SK-N-MC (cell line): Measurements from ENCODE around the gene GSG1L.
"Not testable (repeated sequence)": the region's sequence is repeated elsewhere in the genome, so short reads cannot be mapped to it uniquely, and the experiment has no call there.

Experiments used
- DNase-seq: peaks from one replicate; pipeline ENCODE4 v3.0.0-alpha.2; 2011; ENCODE audit warnings: low read depth, low spot score
- H3K27ac ChIP-seq: fragments of 200-600 bp; sonication (generic); 2 replicates; pipeline ENCODE4 v1.5.1; 2016; ENCODE audit warnings: mixed run types
- H3K36me3 ChIP-seq: fragments of 200-600 bp; sonication (generic); 2 replicates; pipeline ENCODE4 v1.6.1; 2017; ENCODE audit warnings: antibody characterized with exemption, low read length, mixed read lengths; ENCODE audit not compliant: insufficient read depth
- H3K4me3 ChIP-seq: fragments of 200-600 bp; sonication (generic); 2 replicates; pipeline ENCODE4 v1.5.1; 2016
- H3K9ac ChIP-seq: fragments of 200-600 bp; sonication (generic); 2 replicates; pipeline ENCODE4 v1.8.0; 2017; ENCODE audit warnings: mixed run types, mixed read lengths; ENCODE audit not compliant: insufficient read length
- H3K9me3 ChIP-seq: fragments of 200-600 bp; sonication (generic); 2 replicates; pipeline ENCODE4 v1.6.1; 2017; ENCODE audit warnings: low read depth, mild to moderate bottlenecking, antibody characterized with exemption, low read length, moderate library complexity, mixed read lengths
- EZH2 ChIP-seq: fragments of 200-600 bp; sonication (generic); IDR thresholded peaks from one replicate; pipeline ENCODE4 v1.6.1; 2017; ENCODE audit warnings: antibody characterized with exemption
- FOXP2 ChIP-seq: optimal IDR thresholded peaks from 2 replicates; pipeline ENCODE3; 2011; ENCODE audit warnings: mild to moderate bottlenecking, moderate library complexity; ENCODE audit not compliant: insufficient read depth; ENCODE audit errors: extremely low read length, control extremely low read depth
- POLR2AphosphoS5 ChIP-seq: IDR thresholded peaks from 2 replicates; pipeline ENCODE4 v1.6.1; 2012; ENCODE audit warnings: mild to moderate bottlenecking, low read depth, low read length, borderline replicate concordance

Gene GSG1L

GRCh38 chr16:27982184-27982583 lies 81.3 kb downstream of the GSG1L start:
- no peak overlapping the region for H3K4me3 ChIP-seq
- H3K27ac ChIP-seq: no peak overlapping the region
- no peak for DNase-seq
- no peaks in the 10 kb centered on the region for H3K36me3 ChIP-seq
- H3K9me3 ChIP-seq: no peaks in the 10 kb centered on the region
- TF ChIP-seq POLR2AphosphoS5: no peak
- TF ChIP-seq FOXP2: no peak
- TF ChIP-seq EZH2: no peak
- H3K9ac ChIP-seq: no peak overlapping the region

- H3K9ac ChIP-seq: no peak overlapping the region
- H3K27ac ChIP-seq: no peak overlapping the region
- TF ChIP-seq POLR2AphosphoS5 (no peak), EZH2 (no peak), FOXP2 (no peak)
- H3K36me3 ChIP-seq: no peaks in the 10 kb centered on the region
- DNase-seq: no peak
- no peak overlapping the region for H3K4me3 ChIP-seq
- no peaks in the 10 kb centered on the region for H3K9me3 ChIP-seq
These were observed 82.4 kb downstream of the GSG1L start for GRCh38 chr16:27980919-27981700.

- H3K9me3 ChIP-seq: no peaks in the 10 kb centered on the region
- no peak overlapping the region for H3K27ac ChIP-seq
- no peak for DNase-seq
- no peak overlapping the region for H3K9ac ChIP-seq
- no peak for TF ChIP-seq FOXP2
- no peak for TF ChIP-seq EZH2
- no peak for TF ChIP-seq POLR2AphosphoS5
- no peak overlapping the region for H3K4me3 ChIP-seq
- no peaks in the 10 kb centered on the region for H3K36me3 ChIP-seq
These were observed 83.3 kb downstream of the GSG1L start for GRCh38 chr16:27980076-27980775.

GRCh38 chr16:27979668-27980067 lies 83.8 kb downstream of the GSG1L start:
- not testable (repeated sequence) for H3K4me3 ChIP-seq, H3K9ac ChIP-seq, H3K36me3 ChIP-seq, DNase-seq, H3K27ac ChIP-seq, H3K9me3 ChIP-seq

DNA sequence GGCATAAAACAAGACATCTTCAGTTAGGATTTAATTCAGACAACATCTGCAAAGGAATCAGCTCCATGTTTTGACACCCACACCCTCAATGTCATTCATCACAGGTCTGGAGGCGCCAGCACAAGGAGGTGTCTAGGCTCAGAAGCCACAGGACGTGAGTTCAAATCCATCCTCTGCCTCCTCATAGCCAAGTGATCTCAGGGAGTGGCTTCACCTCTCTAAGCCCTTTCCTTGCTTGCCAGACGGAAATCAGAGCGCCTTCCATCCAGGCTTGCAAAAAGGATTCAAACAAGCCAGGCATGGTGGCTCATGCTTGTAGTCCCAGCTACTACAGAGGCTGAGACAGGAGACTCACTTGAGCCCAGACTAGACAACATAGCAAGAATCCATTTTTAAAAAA lies 84.6 kb downstream of the GSG1L start:
- no peak for DNase-seq
- Histone ChIP-seq H3K9me3 (no peaks in the 10 kb centered on the region), H3K27ac (no peak overlapping the region), H3K36me3 (no peaks in the 10 kb centered on the region), H3K4me3 (no peak overlapping the region), H3K9ac (no peak overlapping the region)
- no peak for TF ChIP-seq FOXP2
- TF ChIP-seq POLR2AphosphoS5: no peak
- TF ChIP-seq EZH2: no peak

DNA sequence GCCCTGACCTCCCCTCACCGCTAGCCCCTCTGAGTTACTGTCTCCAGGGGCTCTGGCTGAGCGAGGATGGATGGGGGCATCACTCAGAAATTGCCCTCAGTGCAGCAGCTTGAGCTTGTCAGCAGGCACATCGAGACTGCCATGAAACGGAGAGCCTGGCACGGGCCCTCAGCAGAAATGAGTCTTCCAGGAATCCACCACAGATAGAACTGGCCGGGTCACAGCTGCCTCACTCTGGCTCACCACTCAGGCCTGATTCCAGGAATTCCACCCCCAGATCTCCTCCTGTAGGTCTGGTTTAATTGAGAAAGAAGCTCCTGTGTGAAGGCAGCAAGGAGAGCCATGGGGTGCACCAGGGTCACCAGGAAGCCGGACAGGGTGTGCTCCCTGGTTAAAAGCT lies 85.5 kb downstream of the GSG1L start:
- no peak for DNase-seq
- H3K9me3 ChIP-seq: no peaks in the 10 kb centered on the region

DNA sequence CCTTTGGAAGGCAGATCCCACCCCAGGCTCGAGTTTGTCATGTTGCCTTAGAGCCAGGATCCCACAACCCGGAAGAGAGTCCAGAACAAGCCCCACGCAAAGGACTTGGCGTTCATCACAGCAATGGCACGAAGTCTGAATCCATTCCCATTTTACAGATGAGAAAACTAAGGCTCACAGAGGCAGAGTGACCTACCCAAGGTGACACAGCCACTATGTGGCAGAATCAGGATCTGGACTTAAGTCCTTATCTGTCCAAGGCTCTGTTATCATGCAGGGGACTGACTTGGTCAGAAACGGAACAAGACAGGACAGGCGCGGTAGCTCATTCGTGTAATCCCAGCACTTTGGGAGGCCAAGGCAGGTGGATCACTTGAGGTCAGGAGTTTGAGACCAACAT lies 86.5 kb downstream of the GSG1L start:
- no peak overlapping the region for H3K9ac ChIP-seq
- no peaks in the 10 kb centered on the region for H3K36me3 ChIP-seq
- no peak overlapping the region for H3K27ac ChIP-seq
- DNase-seq: no peak
- H3K9me3 ChIP-seq: no peaks in the 10 kb centered on the region
- no peak for TF ChIP-seq EZH2
- no peak for TF ChIP-seq FOXP2
- TF ChIP-seq POLR2AphosphoS5: no peak
- no peak overlapping the region for H3K4me3 ChIP-seq

More for the DNA sequence above, 85.5 kb downstream of the GSG1L start:
- TF ChIP-seq EZH2 (no peak), FOXP2 (no peak), POLR2AphosphoS5 (no peak)
- Histone ChIP-seq H3K9ac (no peak overlapping the region), H3K4me3 (no peak overlapping the region), H3K27ac (no peak overlapping the region), H3K36me3 (no peaks in the 10 kb centered on the region)

DNA sequence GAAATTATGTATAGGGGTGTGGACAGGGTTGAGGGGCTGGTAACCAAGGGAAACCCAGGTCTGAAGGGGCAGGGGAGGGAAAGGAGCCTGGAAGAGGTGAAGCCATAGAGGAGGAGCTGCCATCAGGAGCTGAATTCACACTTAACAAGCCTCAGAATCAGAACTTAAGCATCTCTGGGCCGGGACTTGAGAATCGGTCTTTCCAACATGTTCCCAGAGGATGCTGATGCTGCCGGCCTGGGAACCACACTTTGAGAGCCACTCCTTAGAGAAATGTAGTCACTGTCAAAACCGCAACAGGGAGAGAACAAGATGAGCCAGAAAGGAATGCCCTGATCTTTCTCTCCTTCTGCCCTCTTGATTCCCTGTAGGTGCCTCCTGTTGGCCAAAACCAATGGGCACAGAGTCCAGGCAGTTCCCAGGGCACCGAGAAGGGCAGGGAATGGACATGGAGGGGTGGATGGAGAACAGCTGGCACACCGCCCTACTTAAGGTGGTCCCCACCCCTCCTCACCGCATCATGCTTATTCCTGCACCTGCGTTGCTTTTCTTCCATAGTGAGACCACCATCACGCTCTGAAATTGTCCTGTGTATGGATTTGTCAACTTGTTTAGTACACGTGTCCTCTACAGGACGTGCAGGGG lies 88.5 kb downstream of the GSG1L start:
- Histone ChIP-seq H3K27ac (no peak overlapping the region), H3K4me3 (no peak overlapping the region), H3K9ac (no peak overlapping the region), H3K36me3 (no peaks in the 10 kb centered on the region), H3K9me3 (no peaks in the 10 kb centered on the region)
- no peak for DNase-seq
- TF ChIP-seq EZH2: no peak
- no peak for TF ChIP-seq POLR2AphosphoS5
- no peak for TF ChIP-seq FOXP2
